GM21515 (cell line): ENCODE results near the gene TIGIT.

Experiments used
- ATAC-seq: cut with Tn5 transposase; IDR thresholded peaks from one replicate; pipeline ENCODE4 v1.9.1; 2021; ENCODE audit not compliant: unreplicated experiment

The TIGIT gene

GRCh38 chr3:114308830-114309229, 15.0 kb downstream of the TIGIT start:
- peak; percentile 70 for ATAC-seq

- ATAC-seq = no peak
Measured at GRCh38 chr3:114310695-114311094, 16.9 kb downstream of the TIGIT start.

GRCh38 chr3:114313426-114313825, 19.6 kb downstream of the TIGIT start:
- no peak for ATAC-seq

- ATAC-seq = no peak
Measured at GRCh38 chr3:114314282-114314681, 20.5 kb downstream of the TIGIT start.

GRCh38 chr3:114318295-114318694, 24.5 kb downstream of the TIGIT start:
- ATAC-seq = no peak

GRCh38 chr3:114319453-114319852, 25.6 kb downstream of the TIGIT start:
- no peak for ATAC-seq

GRCh38 chr3:114320246-114320645, 26.4 kb downstream of the TIGIT start:
- ATAC-seq = no peak

- no peak for ATAC-seq
Measured at GRCh38 chr3:114323546-114324254, 29.9 kb downstream of the TIGIT start.

GRCh38 chr3:114327665-114328064, 33.8 kb downstream of the TIGIT start:
- no peak for ATAC-seq

GRCh38 chr3:114328345-114328744, 34.5 kb downstream of the TIGIT start:
- no peak for ATAC-seq

- ATAC-seq = no peak
Measured at GRCh38 chr3:114329823-114330222, 36.0 kb downstream of the TIGIT start.

GRCh38 chr3:114331007-114331406, 37.2 kb downstream of the TIGIT start:
- ATAC-seq = no peak

- ATAC-seq = no peak
Measured at GRCh38 chr3:114331710-114332109, 37.9 kb downstream of the TIGIT start.

- peak; percentile 55 for ATAC-seq
Measured at GRCh38 chr3:114332342-114333179, 38.7 kb downstream of the TIGIT start.

- no peak for ATAC-seq
Measured at GRCh38 chr3:114333180-114333922, 39.5 kb downstream of the TIGIT start.

GRCh38 chr3:114333923-114334240, 40.1 kb downstream of the TIGIT start:
- no peak for ATAC-seq

- ATAC-seq = no peak
Measured at GRCh38 chr3:114336122-114336697, 42.4 kb downstream of the TIGIT start.

GRCh38 chr3:114336857-114337256, 43.0 kb downstream of the TIGIT start:
- ATAC-seq = no peak

- no peak for ATAC-seq
Measured at GRCh38 chr3:114338651-114339357, 45.0 kb downstream of the TIGIT start.

GRCh38 chr3:114344492-114344891, 50.7 kb downstream of the TIGIT start:
- ATAC-seq = no peak

GRCh38 chr3:114350271-114350670, 56.4 kb downstream of the TIGIT start:
- no peak for ATAC-seq
